HG03378 (cell line): ENCODE data around the gene CHADL.
A peak's percentile ranks its signal among the peaks of the same experiment; 100 is the strongest.
"Not testable (repeated sequence)": the region's sequence is repeated elsewhere in the genome, so short reads cannot be mapped to it uniquely, and the experiment has no call there.

Experiments
- ATAC-seq: cut with Tn5 transposase; IDR thresholded peaks from one replicate; pipeline ENCODE4 v1.9.1; 2021; ENCODE audit warnings: mild to moderate bottlenecking, moderate library complexity; ENCODE audit not compliant: unreplicated experiment

Gene CHADL

GRCh38 chr22:41240377-41241132 is at the start of gene CHADL:
Gene CHADL, minus strand, starts transcription at chr22:41240931. Its CDS starts 50 bp downstream, at chr22:41240881.
- ATAC-seq = no peak

GRCh38 chr22:41289671-41290070 is 48.9 kb upstream of the CHADL start:
- no peak for ATAC-seq

- ATAC-seq = no peak
These were observed 47.7 kb upstream of the CHADL start for GRCh38 chr22:41288245-41288946.

- ATAC-seq = peak; percentile 22
These were observed 45.9 kb upstream of the CHADL start for GRCh38 chr22:41286639-41287091.

GRCh38 chr22:41285820-41286638 is 45.3 kb upstream of the CHADL start, which contains the start of gene RANGAP1:
Gene RANGAP1, minus strand, starts transcription at chr22:41286187. Its CDS starts 5,143 bp downstream, at chr22:41281044.
- peak; percentile 77 for ATAC-seq

- peak; percentile 8 for ATAC-seq
These were observed 44.7 kb upstream of the CHADL start for GRCh38 chr22:41285441-41285819.

- no peak for ATAC-seq
These were observed 43.7 kb upstream of the CHADL start for GRCh38 chr22:41284465-41284864.

- no peak for ATAC-seq
These were observed 40.1 kb upstream of the CHADL start for GRCh38 chr22:41280854-41281253.

- ATAC-seq = no peak
These were observed 39.3 kb upstream of the CHADL start for GRCh38 chr22:41280065-41280464.

GRCh38 chr22:41274856-41275255 is 34.1 kb upstream of the CHADL start:
- ATAC-seq = no peak

GRCh38 chr22:41273128-41273527 is 32.4 kb upstream of the CHADL start:
- no peak for ATAC-seq

GRCh38 chr22:41271787-41272186 is 31.1 kb upstream of the CHADL start:
- ATAC-seq = no peak

- no peak for ATAC-seq
These were observed 27.2 kb upstream of the CHADL start for GRCh38 chr22:41267958-41268357.

- no peak for ATAC-seq
These were observed 23.7 kb upstream of the CHADL start for GRCh38 chr22:41264408-41264941.

GRCh38 chr22:41263704-41264103 is 23.0 kb upstream of the CHADL start:
- ATAC-seq = no peak

- ATAC-seq = no peak
These were observed 21.6 kb upstream of the CHADL start for GRCh38 chr22:41262250-41262765.

GRCh38 chr22:41261541-41262249 is 21.0 kb upstream of the CHADL start:
- ATAC-seq = no peak

- no peak for ATAC-seq
These were observed 20.1 kb upstream of the CHADL start for GRCh38 chr22:41260871-41261270.

GRCh38 chr22:41259756-41260155 is 19.0 kb upstream of the CHADL start:
- ATAC-seq = not testable (repeated sequence)

- no peak for ATAC-seq
These were observed 17.0 kb upstream of the CHADL start for GRCh38 chr22:41257696-41258095.
